K562 (cell line): ENCODE measurements around the gene CYSTM1. TPM values are rescaled to one million over a fixed set of nuclear protein-coding genes. Genes with fewer than 3 reads are reported as not detected.

Experiments used
- BRD4 ChIP-seq: fragments of 200-600 bp; sonication (generic); IDR thresholded peaks from 2 replicates; pipeline ENCODE4 v1.6.1; 2017; ENCODE audit warnings: inconsistent platforms
- CBFA2T3 ChIP-seq: fragments of 450-650 bp; IDR thresholded peaks from 2 replicates; pipeline ENCODE4 v1.6.1; 2017
- CEBPZ ChIP-seq: fragments of 150-350 bp; IDR thresholded peaks from 2 replicates; pipeline ENCODE4 v1.6.1; 2014; ENCODE audit warnings: low read depth, mild to moderate bottlenecking, low read length, borderline replicate concordance
- FOS ChIP-seq: IDR thresholded peaks from 3 replicates; pipeline ENCODE4 v1.6.1; 2011; ENCODE audit not compliant: insufficient read length; ENCODE audit errors: extremely low read depth
- GABPA ChIP-seq: fragments of 200-800 bp; sonication (Bioruptor generic); conservative IDR thresholded peaks from 2 replicates; pipeline ENCODE4 v1.6.1; 2016; ENCODE audit warnings: low read depth, missing genetic modification characterization, missing compliant biosample characterization
- JUND ChIP-seq, 2 experiments: IDR thresholded peaks; 2 replicates in 1 of 2; 3 replicates in 1 of 2; pipeline ENCODE4 v1.6.1; 2011; ENCODE audit warnings: borderline replicate concordance in 2 of 2, low read depth in 2 of 2, low read length in 2 of 2, improper control_type of control experiment in 1 of 2, missing biosample characterization in 1 of 2, missing genetic modification characterization in 1 of 2, missing genetic modification reagents in 1 of 2
- KLF16 ChIP-seq: IDR thresholded peaks from 2 replicates; pipeline ENCODE4 v1.6.1; 2016; ENCODE audit warnings: antibody characterized with exemption
- MAFF ChIP-seq: IDR thresholded peaks from 2 replicates; pipeline ENCODE4 v1.6.1; 2012; ENCODE audit warnings: low read length, improper control_type of control experiment
- MAZ ChIP-seq, 2 experiments: fragments of 450-650 bp in 1 of 2; sonication (generic) in 1 of 2; formaldehyde crosslinking; IDR thresholded peaks in 1 of 2; conservative IDR thresholded peaks in 1 of 2; 2 replicates each; pipeline versions ENCODE4 v1.4.0 to v1.5.0; 2020; ENCODE audit warnings: mild to moderate bottlenecking in 1 of 2, missing genetic modification reagents in 1 of 2
- NRF1 ChIP-seq, 2 experiments: fragments of 450-650 bp; IDR thresholded peaks in 1 of 2; conservative IDR thresholded peaks in 1 of 2; 2 replicates each; pipeline ENCODE4 v1.6.1; 2014; ENCODE audit warnings: mild to moderate bottlenecking in 2 of 2
- POLR3A ChIP-seq: IDR thresholded peaks from 2 replicates; pipeline ENCODE4 v1.6.1; 2011; ENCODE audit warnings: borderline replicate concordance, mild to moderate bottlenecking, moderate library complexity; ENCODE audit not compliant: insufficient read length, insufficient read depth; ENCODE audit errors: extremely low read depth
- SMAD1 ChIP-seq: fragments of 150-350 bp; IDR thresholded peaks from 2 replicates; pipeline ENCODE4 v1.6.1; 2014; ENCODE audit warnings: low read length, low read depth; ENCODE audit not compliant: partially characterized antibody
- SOX6 ChIP-seq: fragments of 450-650 bp; IDR thresholded peaks from 2 replicates; pipeline ENCODE4 v1.6.1; 2014; ENCODE audit warnings: mild to moderate bottlenecking
- STAG1 ChIP-seq: sonication (generic); formaldehyde crosslinking; IDR thresholded peaks from 2 replicates; pipeline ENCODE4 v1.5.0; 2020; ENCODE audit warnings: missing genetic modification reagents, borderline replicate concordance
- THRAP3 ChIP-seq: fragments of 450-650 bp; IDR thresholded peaks from 2 replicates; pipeline ENCODE4 v1.6.1; 2016; ENCODE audit warnings: mild to moderate bottlenecking, inconsistent platforms, borderline replicate concordance
- ZNF134 ChIP-seq: fragments of 250-450 bp; sonication (Bioruptor Pico); conservative IDR thresholded peaks from 2 replicates; pipeline ENCODE4 v1.4.0; 2020
- ZNF212 ChIP-seq: fragments of 450-650 bp; formaldehyde crosslinking; IDR thresholded peaks from 2 replicates; pipeline ENCODE4 v1.4.0; 2020; ENCODE audit warnings: mild to moderate bottlenecking
- ZNF436 ChIP-seq: fragments of 250-450, 450-650 bp; sonication (Bioruptor Pico); formaldehyde crosslinking; IDR thresholded peaks from 2 replicates; pipeline ENCODE4 v1.7.0; 2020; ENCODE audit warnings: mild to moderate bottlenecking
- ZNF583 ChIP-seq: fragments of 250-450 bp; sonication (Bioruptor Pico); IDR thresholded peaks from 2 replicates; pipeline ENCODE4 v1.4.0; 2020
- ZNF589 ChIP-seq: fragments of 200-800 bp; sonication (Bioruptor generic); IDR thresholded peaks from 2 replicates; pipeline ENCODE4 v1.6.1; 2016; ENCODE audit warnings: low read depth, missing genetic modification characterization, missing compliant biosample characterization
- polyA plus RNA-seq, 8 experiments: library from polyadenylated mRNA; depleted of rRNA in 4 of 8; stranded (reverse) in 5 of 8; unstranded in 3 of 8; fragments of >200 nt; fragmentation: Nextera tagmentation in 2 of 8; fragmentation: Illumina TruSeq in 1 of 8; extraction: Ambion mirVana in 2 of 8; extraction: Trizol in 1 of 8; gene quantifications; 2 replicates each; pipeline versions ENCODE4 v1.2.1 to v1.2.3, GENCODE V29; 2011 to 2014; ENCODE audit warnings: inconsistent platforms in 1 of 8, missing spikeins in 1 of 8
- total RNA-seq, 7 experiments: library from RNA; depleted of rRNA in 6 of 7; stranded (reverse); fragments of >200 nt in 6 of 7; fragmentation: Illumina TruSeq in 2 of 7; extraction: Trizol in 2 of 7; gene quantifications; 2 replicates each; pipeline versions ENCODE4 v1.2.1 to v1.2.3, GENCODE V29; 2011 to 2021; ENCODE audit warnings: low replicate concordance in 1 of 7
- TF ChIP-seq, protein P1 (sequence below), 2 experiments: fragments of 450-650 bp; conservative IDR thresholded peaks; 2 replicates each; pipeline ENCODE4 v1.6.1; 2017; ENCODE audit warnings: mild to moderate bottlenecking in 2 of 2, moderate library complexity in 2 of 2
- TF ChIP-seq, protein P2 (sequence below): fragments of 200-800 bp; sonication (Bioruptor generic); IDR thresholded peaks from 2 replicates; pipeline ENCODE4 v1.6.1; 2017; ENCODE audit warnings: missing genetic modification characterization, missing compliant biosample characterization

Gene CYSTM1
- total and polyA plus RNA-seq, 9 of the 15 experiments (the other 6 are each of a cell fraction or from before 2014, with no cell fraction given), result 76.1 to 422 (median 108) TPM

- TF ChIP-seq CEBPZ (no peak), MAFF (no peak), CBFA2T3 (no peak), ZNF583 (CRISPR knock-in tag) (no peak), FOS (no peak), ZNF134 (CRISPR knock-in tag) (no peak), KLF16 (no peak), JUND (IDR thresholded peaks at IDR 0.05; ENCODE audit: borderline replicate concordance, low read depth, low read length) (peak; percentile 80), JUND (tag; IDR thresholded peaks at IDR 0.05; ENCODE audit: borderline replicate concordance, low read depth, low read length) (peak; percentile 72; the same call in 1 of the 3 replicates), NRF1 (conservative IDR thresholded peaks at IDR 0.05 in 1 of 2, IDR thresholded peaks at IDR 0.05 in 1 of 2) (peak; percentile 83 to 87), STAG1 (CRISPR knock-in tag) (no peak), SMAD1 (peak; percentile 52), BRD4 (no peak; the same call in 1 of the 2 replicates), THRAP3 (no peak), ZNF589 (CRISPR knock-in tag) (no peak), ZNF212 (CRISPR knock-in tag) (no peak), GABPA (tag) (peak; percentile 77), SOX6 (peak; percentile 44; the same call in 1 of the 2 replicates), ZNF436 (CRISPR knock-in tag) (no peak), POLR3A (no peak), MAZ (CRISPR knock-in tag; conservative IDR thresholded peaks at IDR 0.05 in 1 of 2, IDR thresholded peaks at IDR 0.05 in 1 of 2) (peak; percentile 15 to 68; a peak in 1 of 4 replicates)
- TF ChIP-seq, protein P1, sequence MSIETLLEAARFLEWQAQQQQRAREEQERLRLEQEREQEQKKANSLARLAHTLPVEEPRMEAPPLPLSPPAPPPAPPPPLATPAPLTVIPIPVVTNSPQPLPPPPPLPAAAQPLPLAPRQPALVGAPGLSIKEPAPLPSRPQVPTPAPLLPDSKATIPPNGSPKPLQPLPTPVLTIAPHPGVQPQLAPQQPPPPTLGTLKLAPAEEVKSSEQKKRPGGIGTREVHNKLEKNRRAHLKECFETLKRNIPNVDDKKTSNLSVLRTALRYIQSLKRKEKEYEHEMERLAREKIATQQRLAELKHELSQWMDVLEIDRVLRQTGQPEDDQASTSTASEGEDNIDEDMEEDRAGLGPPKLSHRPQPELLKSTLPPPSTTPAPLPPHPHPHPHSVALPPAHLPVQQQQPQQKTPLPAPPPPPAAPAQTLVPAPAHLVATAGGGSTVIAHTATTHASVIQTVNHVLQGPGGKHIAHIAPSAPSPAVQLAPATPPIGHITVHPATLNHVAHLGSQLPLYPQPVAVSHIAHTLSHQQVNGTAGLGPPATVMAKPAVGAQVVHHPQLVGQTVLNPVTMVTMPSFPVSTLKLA (conservative IDR thresholded peaks at IDR 0.05), result peak; percentile 77 to 81
- TF ChIP-seq, protein P2, sequence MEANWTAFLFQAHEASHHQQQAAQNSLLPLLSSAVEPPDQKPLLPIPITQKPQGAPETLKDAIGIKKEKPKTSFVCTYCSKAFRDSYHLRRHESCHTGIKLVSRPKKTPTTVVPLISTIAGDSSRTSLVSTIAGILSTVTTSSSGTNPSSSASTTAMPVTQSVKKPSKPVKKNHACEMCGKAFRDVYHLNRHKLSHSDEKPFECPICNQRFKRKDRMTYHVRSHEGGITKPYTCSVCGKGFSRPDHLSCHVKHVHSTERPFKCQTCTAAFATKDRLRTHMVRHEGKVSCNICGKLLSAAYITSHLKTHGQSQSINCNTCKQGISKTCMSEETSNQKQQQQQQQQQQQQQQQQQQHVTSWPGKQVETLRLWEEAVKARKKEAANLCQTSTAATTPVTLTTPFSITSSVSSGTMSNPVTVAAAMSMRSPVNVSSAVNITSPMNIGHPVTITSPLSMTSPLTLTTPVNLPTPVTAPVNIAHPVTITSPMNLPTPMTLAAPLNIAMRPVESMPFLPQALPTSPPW (CRISPR knock-in tag), result peak; percentile 57
Measured at GRCh38 chr5:140174465-140175366, at the start of gene CYSTM1 (continued).
